Uterus (tissue), 2 donors: ENCODE results near the gene TOM1L1.

Experiments
- CTCF ChIP-seq, 4 experiments: fragments of 200-600 bp in 2 of 4; fragments of 450-650 bp in 2 of 4; sonication (generic) in 2 of 4; IDR thresholded peaks; one replicate each; pipeline ENCODE4 v1.5.1; 2016 to 2019; ENCODE audit warnings: antibody characterized with exemption in 4 of 4, mild to moderate bottlenecking in 2 of 4, moderate library complexity in 1 of 4
- POLR2A ChIP-seq, 2 donors: fragments of 450-650 bp; IDR thresholded peaks; one replicate each; pipeline ENCODE4 v1.6.1; 2016; ENCODE audit warnings: antibody characterized with exemption in 2 of 2, mild to moderate bottlenecking in 1 of 2, moderate library complexity in 1 of 2

GRCh38 chr17:54907376-54907775 is 6.7 kb downstream of the TOM1L1 start:
- TF ChIP-seq POLR2A (IDR thresholded peaks at IDR 0.05) (no peak), CTCF (IDR thresholded peaks at IDR 0.05) (no peak)
